Suprapubic skin (tissue), 4 donors: ENCODE results near the gene METTL1. TPM values are rescaled to one million over a fixed set of nuclear protein-coding genes. Genes with fewer than 3 reads are reported as not detected.

Experiments
- DNase-seq, 2 donors: peaks; one replicate each; pipeline ENCODE4 v3.0.0-alpha.2; 2019; ENCODE audit warnings: low spot score in 2 of 2
- H3K27ac ChIP-seq: fragments of 200-600 bp; sonication (generic); one replicate; pipeline ENCODE4 v1.5.1; 2019
- H3K27me3 ChIP-seq: fragments of 200-600 bp; sonication (generic); one replicate; pipeline ENCODE4 v1.5.1; 2019
- H3K36me3 ChIP-seq: fragments of 200-600 bp; sonication (generic); one replicate; pipeline ENCODE4 v1.5.1; 2019
- H3K4me1 ChIP-seq: fragments of 200-600 bp; sonication (generic); one replicate; pipeline ENCODE4 v1.5.1; 2019
- H3K4me3 ChIP-seq: fragments of 200-600 bp; sonication (generic); one replicate; pipeline ENCODE4 v1.5.1; 2019; ENCODE audit warnings: mild to moderate bottlenecking
- H3K9me3 ChIP-seq: fragments of 200-600 bp; sonication (generic); one replicate; pipeline ENCODE4 v1.5.1; 2019
- EP300 ChIP-seq: sonication (generic); formaldehyde crosslinking; IDR thresholded peaks from one replicate; pipeline ENCODE4 v1.6.1; 2017; ENCODE audit warnings: antibody characterized with exemption
- POLR2A ChIP-seq, 2 donors: fragments of 450-650 bp; IDR thresholded peaks; one replicate each; pipeline ENCODE4 v1.6.1; 2017; ENCODE audit warnings: antibody characterized with exemption in 2 of 2, mild to moderate bottlenecking in 2 of 2, moderate library complexity in 2 of 2
- POLR2AphosphoS5 ChIP-seq, 3 donors: sonication (generic); formaldehyde crosslinking; IDR thresholded peaks; one replicate each; pipeline ENCODE4 v1.6.1; 2017; ENCODE audit warnings: antibody characterized with exemption in 3 of 3
- WGBS: methylation state at CpG from one replicate; pipeline ENCODE4 v1.1.5; 2018; 5-methylcytosine and 5-hydroxymethylcytosine counted together
- total RNA-seq, 4 donors: library from RNA; depleted of rRNA; stranded (reverse); fragments of >200 nt; gene quantifications; one replicate each; pipeline ENCODE4 v1.1.0, GENCODE V29; 2016
- TF ChIP-seq, protein P1 (sequence below), 2 donors: fragments of 200-600 bp in 1 of 2; fragments of 450-650 bp in 1 of 2; sonication (generic) in 1 of 2; IDR thresholded peaks; one replicate each; pipeline ENCODE4 v1.5.1; 2016 to 2019; ENCODE audit warnings: antibody characterized with exemption in 2 of 2, mild to moderate bottlenecking in 1 of 2, moderate library complexity in 1 of 2

Gene METTL1
- total RNA-seq, 4 donors from 2014 or later, result 9.1 to 24.1 (median 16.4) TPM

- no peak for TF ChIP-seq EP300
- TF ChIP-seq POLR2AphosphoS5 (IDR thresholded peaks at IDR 0.05), result no peak
- no peak for TF ChIP-seq POLR2A (IDR thresholded peaks at IDR 0.05)
- TF ChIP-seq, protein P1, sequence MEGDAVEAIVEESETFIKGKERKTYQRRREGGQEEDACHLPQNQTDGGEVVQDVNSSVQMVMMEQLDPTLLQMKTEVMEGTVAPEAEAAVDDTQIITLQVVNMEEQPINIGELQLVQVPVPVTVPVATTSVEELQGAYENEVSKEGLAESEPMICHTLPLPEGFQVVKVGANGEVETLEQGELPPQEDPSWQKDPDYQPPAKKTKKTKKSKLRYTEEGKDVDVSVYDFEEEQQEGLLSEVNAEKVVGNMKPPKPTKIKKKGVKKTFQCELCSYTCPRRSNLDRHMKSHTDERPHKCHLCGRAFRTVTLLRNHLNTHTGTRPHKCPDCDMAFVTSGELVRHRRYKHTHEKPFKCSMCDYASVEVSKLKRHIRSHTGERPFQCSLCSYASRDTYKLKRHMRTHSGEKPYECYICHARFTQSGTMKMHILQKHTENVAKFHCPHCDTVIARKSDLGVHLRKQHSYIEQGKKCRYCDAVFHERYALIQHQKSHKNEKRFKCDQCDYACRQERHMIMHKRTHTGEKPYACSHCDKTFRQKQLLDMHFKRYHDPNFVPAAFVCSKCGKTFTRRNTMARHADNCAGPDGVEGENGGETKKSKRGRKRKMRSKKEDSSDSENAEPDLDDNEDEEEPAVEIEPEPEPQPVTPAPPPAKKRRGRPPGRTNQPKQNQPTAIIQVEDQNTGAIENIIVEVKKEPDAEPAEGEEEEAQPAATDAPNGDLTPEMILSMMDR (IDR thresholded peaks at IDR 0.05), result no peak
- Histone ChIP-seq H3K4me1 (peaks cover 38% of the 10 kb centered on the region), H3K27me3 (no peaks in the 10 kb centered on the region), H3K36me3 (peaks cover 26% of the 10 kb centered on the region), H3K4me3 (no peak overlapping the region), H3K9me3 (no peaks in the 10 kb centered on the region), H3K27ac (no peak overlapping the region)
- DNase-seq, result no peak
- 40% methylated on average over 3 of the region's 3 CpGs for WGBS
These were observed 44.3 kb upstream of the METTL1 start for GRCh38 chr12:57816001-57816854.

DNA sequence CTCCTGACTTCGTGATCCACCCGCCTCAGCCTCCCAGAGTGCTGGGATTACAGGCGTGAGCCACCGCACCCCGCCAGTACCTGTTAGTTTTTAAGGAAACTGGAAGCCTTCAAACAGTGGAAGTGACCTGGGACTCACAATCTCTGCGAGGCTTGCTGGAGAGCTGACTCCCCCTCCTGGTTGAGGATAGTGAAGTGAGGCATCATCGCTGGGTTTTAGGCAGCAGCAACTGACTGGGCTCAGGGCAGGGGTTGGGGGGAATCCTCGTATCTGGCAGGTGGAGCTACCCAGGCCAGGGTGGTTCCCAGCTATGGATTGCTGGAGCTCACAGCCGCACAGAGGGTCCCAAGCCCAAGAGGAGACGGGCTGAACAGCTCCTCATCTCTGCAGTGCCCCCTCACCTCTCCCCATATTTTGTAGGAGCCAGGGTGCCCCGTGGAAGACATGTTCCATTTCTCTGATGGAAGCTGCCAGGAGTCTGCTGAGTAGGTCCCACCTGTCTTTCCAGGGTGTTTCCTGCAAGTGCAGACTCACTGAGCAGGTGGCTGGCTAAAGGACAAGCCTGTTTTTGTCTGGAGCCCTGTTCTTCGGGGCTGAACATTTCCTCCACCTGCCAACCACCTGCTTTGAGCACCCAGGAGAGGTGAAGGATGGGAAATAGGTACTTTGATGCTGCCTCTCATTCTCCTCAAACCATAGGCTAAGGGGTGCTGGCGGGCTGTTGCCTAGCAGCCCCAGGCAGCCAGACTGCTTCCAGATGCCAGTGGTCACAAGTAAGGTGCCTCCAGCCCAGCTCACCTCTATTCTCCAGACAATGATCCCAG is 43.5 kb upstream of the METTL1 start:
- 69% methylated on average over 11 of the region's 13 CpGs for WGBS
- no peaks in the 10 kb centered on the region for H3K9me3 ChIP-seq
- H3K27ac ChIP-seq, result no peak overlapping the region
- peaks cover 36% of the 10 kb centered on the region for H3K4me1 ChIP-seq
- TF ChIP-seq, protein P1 (IDR thresholded peaks at IDR 0.05), result no peak
- TF ChIP-seq POLR2A (IDR thresholded peaks at IDR 0.05) (no peak), EP300 (no peak), POLR2AphosphoS5 (IDR thresholded peaks at IDR 0.05) (no peak)
- no peak for DNase-seq
- peaks cover 25% of the 10 kb centered on the region for H3K36me3 ChIP-seq
- no peaks in the 10 kb centered on the region for H3K27me3 ChIP-seq
- H3K4me3 ChIP-seq, result no peak overlapping the region

- Histone ChIP-seq H3K4me1 (peaks cover 36% of the 10 kb centered on the region), H3K36me3 (peaks cover 30% of the 10 kb centered on the region), H3K4me3 (no peak overlapping the region), H3K27me3 (no peaks in the 10 kb centered on the region), H3K9me3 (no peaks in the 10 kb centered on the region), H3K27ac (no peak overlapping the region)
- no peak for TF ChIP-seq POLR2AphosphoS5 (IDR thresholded peaks at IDR 0.05)
- TF ChIP-seq, protein P1 (IDR thresholded peaks at IDR 0.05), result no peak
- no peak for TF ChIP-seq POLR2A (IDR thresholded peaks at IDR 0.05)
- TF ChIP-seq EP300, result no peak
- WGBS, result 76% methylated on average over 17 of the region's 17 CpGs
- no peak for DNase-seq
These were observed 42.3 kb upstream of the METTL1 start for GRCh38 chr12:57813971-57814772.

GRCh38 chr12:57813111-57813970 is 41.4 kb upstream of the METTL1 start:
- Histone ChIP-seq H3K27me3 (no peaks in the 10 kb centered on the region), H3K4me3 (no peak overlapping the region), H3K4me1 (peaks cover 30% of the 10 kb centered on the region), H3K36me3 (peaks cover 31% of the 10 kb centered on the region), H3K27ac (no peak overlapping the region), H3K9me3 (no peaks in the 10 kb centered on the region)
- no peak for DNase-seq
- TF ChIP-seq, protein P1 (IDR thresholded peaks at IDR 0.05), result no peak
- TF ChIP-seq EP300 (no peak), POLR2A (IDR thresholded peaks at IDR 0.05) (no peak), POLR2AphosphoS5 (IDR thresholded peaks at IDR 0.05) (no peak)
- 75% methylated on average over 8 of the region's 14 CpGs for WGBS
